ENCODE data around the gene TTC22. TPM values are rescaled to one million over a fixed set of nuclear protein-coding genes. Genes with fewer than 3 reads are reported as not detected.

TTC22 gene
- total RNA-seq, 1 donor from 2014 or later, result not detected

- no peak overlapping the region for H3K27ac Mint-ChIP-seq (ENCODE audit: unreplicated experiment)
- H3K27me3 Mint-ChIP-seq (ENCODE audit: unreplicated experiment), result no peaks in the 10 kb centered on the region
- H3K4me1 Mint-ChIP-seq (ENCODE audit: unreplicated experiment), result no peaks in the 10 kb centered on the region
- H3K9me3 Mint-ChIP-seq (ENCODE audit: unreplicated experiment), result no peaks in the 10 kb centered on the region
- no peak for DNase-seq (ENCODE audit: low spot score)
- TF ChIP-seq CTCF (IDR thresholded peaks at IDR 0.05; ENCODE audit: unreplicated experiment), result no peak
- H3K36me3 Mint-ChIP-seq (ENCODE audit: low read depth, unreplicated experiment), result peaks cover 8% of the 10 kb centered on the region
- H3K4me3 Mint-ChIP-seq (ENCODE audit: unreplicated experiment), result no peak overlapping the region
These were observed 43.3 kb downstream of the TTC22 start for GRCh38 chr1:54757833-54758232.

- no peak for TF ChIP-seq CTCF (IDR thresholded peaks at IDR 0.05; ENCODE audit: unreplicated experiment)
- DNase-seq (ENCODE audit: low spot score), result no peak
These were observed 46.4 kb downstream of the TTC22 start for GRCh38 chr1:54754486-54755285.

GRCh38 chr1:54754045-54754444 is 47.1 kb downstream of the TTC22 start:
- no peak for TF ChIP-seq CTCF (IDR thresholded peaks at IDR 0.05; ENCODE audit: unreplicated experiment)
- H3K4me1 Mint-ChIP-seq (ENCODE audit: unreplicated experiment), result peaks cover 3% of the 10 kb centered on the region
- no peak overlapping the region for H3K4me3 Mint-ChIP-seq (ENCODE audit: unreplicated experiment)
- peaks cover 3% of the 10 kb centered on the region for H3K27me3 Mint-ChIP-seq (ENCODE audit: unreplicated experiment)
- no peak overlapping the region for H3K27ac Mint-ChIP-seq (ENCODE audit: unreplicated experiment)
- DNase-seq (ENCODE audit: low spot score), result no peak
- peaks cover 4% of the 10 kb centered on the region for H3K36me3 Mint-ChIP-seq (ENCODE audit: low read depth, unreplicated experiment)
- H3K9me3 Mint-ChIP-seq (ENCODE audit: unreplicated experiment), result no peaks in the 10 kb centered on the region

More at GRCh38 chr1:54754486-54755285, 46.4 kb downstream of the TTC22 start:
- peaks cover 3% of the 10 kb centered on the region for H3K27me3 Mint-ChIP-seq (ENCODE audit: unreplicated experiment)
- H3K9me3 Mint-ChIP-seq (ENCODE audit: unreplicated experiment), result no peaks in the 10 kb centered on the region
- no peak overlapping the region for H3K4me3 Mint-ChIP-seq (ENCODE audit: unreplicated experiment)
- peaks cover 3% of the 10 kb centered on the region for H3K4me1 Mint-ChIP-seq (ENCODE audit: unreplicated experiment)
- H3K27ac Mint-ChIP-seq (ENCODE audit: unreplicated experiment), result no peak overlapping the region
- H3K36me3 Mint-ChIP-seq (ENCODE audit: low read depth, unreplicated experiment), result peaks cover 8% of the 10 kb centered on the region

GRCh38 chr1:54751426-54751825 is 49.7 kb downstream of the TTC22 start:
- Mint-ChIP-seq H3K4me1 (ENCODE audit: unreplicated experiment) (peaks cover 3% of the 10 kb centered on the region), H3K9me3 (ENCODE audit: unreplicated experiment) (no peaks in the 10 kb centered on the region), H3K27ac (ENCODE audit: unreplicated experiment) (no peak overlapping the region), H3K27me3 (ENCODE audit: unreplicated experiment) (peaks cover 8% of the 10 kb centered on the region), H3K36me3 (ENCODE audit: low read depth, unreplicated experiment) (peaks cover 4% of the 10 kb centered on the region), H3K4me3 (ENCODE audit: unreplicated experiment) (no peak overlapping the region)
- no peak for DNase-seq (ENCODE audit: low spot score)
- TF ChIP-seq CTCF (IDR thresholded peaks at IDR 0.05; ENCODE audit: unreplicated experiment), result no peak

GRCh38 chr1:54750596-54750995 is 50.5 kb downstream of the TTC22 start:
- DNase-seq (ENCODE audit: low spot score), result no peak
- Mint-ChIP-seq H3K27me3 (ENCODE audit: unreplicated experiment) (peaks cover 8% of the 10 kb centered on the region), H3K9me3 (ENCODE audit: unreplicated experiment) (no peaks in the 10 kb centered on the region), H3K27ac (ENCODE audit: unreplicated experiment) (no peak overlapping the region), H3K4me3 (ENCODE audit: unreplicated experiment) (no peak overlapping the region), H3K36me3 (ENCODE audit: low read depth, unreplicated experiment) (no peaks in the 10 kb centered on the region), H3K4me1 (ENCODE audit: unreplicated experiment) (peaks cover 3% of the 10 kb centered on the region)
- TF ChIP-seq CTCF (IDR thresholded peaks at IDR 0.05; ENCODE audit: unreplicated experiment), result no peak

Data from endothelial cell (in vitro differentiated cells).